Heart left ventricle (tissue), 13 donors: Measurements from ENCODE around the gene KRT15.

Source experiments
- CTCF ChIP-seq, 12 donors: fragments of 200-600 bp; sonication (generic) in 4 of 12; IDR thresholded peaks; one replicate each; pipeline versions ENCODE4 v1.5.0 to v1.8.0; 2018 to 2022; ENCODE audit warnings: antibody characterized with exemption in 12 of 12, mild to moderate bottlenecking in 5 of 12
- POLR2A ChIP-seq, 2 donors: fragments of 450-650 bp; IDR thresholded peaks; one replicate each; pipeline ENCODE4 v1.6.1; 2017; ENCODE audit warnings: antibody characterized with exemption in 2 of 2, mild to moderate bottlenecking in 2 of 2, moderate library complexity in 2 of 2
- donor health status: ischemic (EF 13 %, LVEDD 7.1; RV severe dilation, severe dysfunction).
- donor health status: DM: no; HTN: yes; CAD: no.
- donor health status: DM: no; HTN: no; CAD: no.
- donor health status: ischemic (EF 25% LVEDD 6.9; RV normal size, moderate dysfunction).
- donor health status: ischemic (EF 25% LVEDD 5.7; RV mildly dilated, moderate dysfunction).
- donor health status: ischemic (EF 35%, LVEDD 5.7; RV mildly dilated, moderate dysfunction).
- donor health status: nonischemic (EF 11% LVEDD 7.7; RV severe dilation, severe dysfunction).
- donor health status: DM: yes; HTN: yes; CAD: no.
- donor health status: PGD.
- donor health status: ischemic (EF 29% LVEDD 5.4; RV normal size, mild dysfunction).
- donor health status: nonischemic (EF 23%, LVEDD 6.1; RV moderate dilation, normal function).

- TF ChIP-seq CTCF (IDR thresholded peaks at IDR 0.05) (no peak), POLR2A (IDR thresholded peaks at IDR 0.05) (no peak)
Observed at GRCh38 chr17:41546819-41547218, 28.1 kb upstream of the KRT15 start.
